Activated CD4-positive, CD25-positive, alpha-beta regulatory T cell treated with anti-CD3 and anti-CD28 coated beads, Interleukin-2, amount 50 U/mL, for 72 hours (primary cell): Measurements from ENCODE around the gene GATAD2A.

Source experiments
- DNase-seq: peaks from one replicate; pipeline ENCODE4 v3.0.0; 2021

Gene GATAD2A

GRCh38 chr19:19491321-19492025 is 86.0 kb downstream of the GATAD2A start:
- no peak for DNase-seq

GRCh38 chr19:19492026-19492610 is 86.6 kb downstream of the GATAD2A start:
- no peak for DNase-seq

GRCh38 chr19:19493841-19494546 is 88.5 kb downstream of the GATAD2A start:
- no peak for DNase-seq

- no peak for DNase-seq
Observed at GRCh38 chr19:19495614-19496603, 90.4 kb downstream of the GATAD2A start.

- DNase-seq: no peak
Observed at GRCh38 chr19:19498255-19498991, 92.9 kb downstream of the GATAD2A start.

GRCh38 chr19:19499272-19499995 is 94.0 kb downstream of the GATAD2A start:
- DNase-seq: no peak

GRCh38 chr19:19500975-19501644 is 95.6 kb downstream of the GATAD2A start:
- DNase-seq: no peak

GRCh38 chr19:19501798-19502197 is 96.3 kb downstream of the GATAD2A start:
- DNase-seq: no peak

- no peak for DNase-seq
Observed at GRCh38 chr19:19502281-19502680, 96.8 kb downstream of the GATAD2A start.

- DNase-seq: no peak
Observed at GRCh38 chr19:19502808-19503602, 97.5 kb downstream of the GATAD2A start.

GRCh38 chr19:19504754-19505668 is 99.5 kb downstream of the GATAD2A start:
- no peak for DNase-seq

GRCh38 chr19:19505669-19506326 is 100.3 kb downstream of the GATAD2A start:
- no peak for DNase-seq

- DNase-seq: no peak
Observed at GRCh38 chr19:19506592-19506991, 101.1 kb downstream of the GATAD2A start.

GRCh38 chr19:19507354-19507753 is 101.9 kb downstream of the GATAD2A start:
- DNase-seq: no peak

GRCh38 chr19:19508217-19508616 is 102.7 kb downstream of the GATAD2A start:
- no peak for DNase-seq

- DNase-seq: no peak
Observed at GRCh38 chr19:19510432-19510831, 105.0 kb downstream of the GATAD2A start.

- no peak for DNase-seq
Observed at GRCh38 chr19:19513682-19514081, 108.2 kb downstream of the GATAD2A start.

GRCh38 chr19:19514215-19514657 is 108.8 kb downstream of the GATAD2A start:
- no peak for DNase-seq
